H1 (cell line): ENCODE data around the gene SERPING1. TPM values are rescaled to one million over a fixed set of nuclear protein-coding genes. Genes with fewer than 3 reads are reported as not detected.

Experiments
- CTCF ChIA-PET: fragments of 300-600 bp; sonication (Branson Sonifier 250); formaldehyde crosslinking; loops from one replicate; lab custom pipeline; 2021; ENCODE audit not compliant: partially characterized antibody; lab: Charles Lee
- POLR2A ChIA-PET: fragments of 300-600 bp; sonication (Branson Sonifier 250); formaldehyde crosslinking; loops from one replicate; lab custom pipeline; 2021; ENCODE audit warnings: inconsistent platforms; ENCODE audit not compliant: partially characterized antibody; lab: Charles Lee
- DNase-seq, 2 experiments: peaks; one replicate each; pipeline versions ENCODE4 v3.0.0 to v3.0.0-alpha.2; 2010 to 2022; ENCODE audit warnings: low spot score in 2 of 2, low read depth in 1 of 2, mixed read lengths in 1 of 2
- FAIRE-seq: peaks from 2 replicates; lab custom pipeline; 2011; peaks lifted over from hg19 to GRCh38; lab: Jason Lieb, UNC
- H2AFZ ChIP-seq: 2 replicates; pipeline ENCODE4 v1.8.1; 2012; ENCODE audit warnings: low read length, inconsistent platforms
- H2AK5ac ChIP-seq: 2 replicates; pipeline ENCODE4 v1.6.1; 2013; ENCODE audit warnings: low read depth, low read length
- H2BK120ac ChIP-seq: replicated peaks from 2 replicates; pipeline ENCODE3; 2013; ENCODE audit warnings: low read depth, low read length, inconsistent platforms
- H2BK12ac ChIP-seq: 2 replicates; pipeline ENCODE4 v1.6.1; 2013; ENCODE audit warnings: low read depth, low read length
- H2BK15ac ChIP-seq: 2 replicates; pipeline ENCODE4 v1.6.1; 2013; ENCODE audit warnings: low read length
- H2BK20ac ChIP-seq: 2 replicates; pipeline ENCODE4 v1.6.1; 2013; ENCODE audit warnings: low read length
- H2BK5ac ChIP-seq: 2 replicates; pipeline ENCODE4 v1.6.1; 2013; ENCODE audit warnings: low read depth, low read length
- H3K14ac ChIP-seq: 2 replicates; pipeline ENCODE4 v1.6.1; 2013; ENCODE audit warnings: inconsistent platforms; ENCODE audit not compliant: insufficient read length
- H3K18ac ChIP-seq: 2 replicates; pipeline ENCODE4 v1.6.1; 2013; ENCODE audit warnings: low read length; ENCODE audit errors: extremely low read depth
- H3K23ac ChIP-seq: 2 replicates; pipeline ENCODE4 v1.6.1; 2013; ENCODE audit warnings: inconsistent platforms; ENCODE audit not compliant: insufficient read length
- H3K23me2 ChIP-seq: 2 replicates; pipeline ENCODE4 v1.6.1; 2013; ENCODE audit warnings: low read depth, low read length
- H3K27ac ChIP-seq: 2 replicates; pipeline ENCODE4 v1.6.1; 2011; ENCODE audit warnings: low read depth, low read length, inconsistent platforms
- H3K27me3 ChIP-seq, 4 experiments: replicated peaks in 1 of 4; 1 replicate in 1 of 4; 2 replicates in 3 of 4; pipeline versions ENCODE4 v1.6.1 to v1.8.1; 2011 to 2013; ENCODE audit warnings: low read length in 3 of 4, mild to moderate bottlenecking in 3 of 4, inconsistent platforms in 2 of 4, mixed read lengths in 2 of 4, moderate library complexity in 1 of 4; ENCODE audit not compliant: control insufficient read depth in 3 of 4, insufficient read depth in 3 of 4; ENCODE audit errors: extremely low read depth in 1 of 4
- H3K36me3 ChIP-seq, 4 experiments: 2 replicates each; pipeline versions ENCODE4 v1.6.1 to v1.8.1; 2011 to 2013; ENCODE audit warnings: mild to moderate bottlenecking in 4 of 4, low read length in 3 of 4, moderate library complexity in 2 of 4, control low read depth in 1 of 4, inconsistent platforms in 1 of 4; ENCODE audit not compliant: insufficient read depth in 4 of 4, control insufficient read depth in 2 of 4
- H3K4ac ChIP-seq: replicated peaks from 2 replicates; pipeline ENCODE3; 2013; ENCODE audit warnings: low read length, low read depth, mixed read lengths, inconsistent platforms; ENCODE audit not compliant: insufficient read length
- H3K4me1 ChIP-seq, 4 experiments: replicated peaks in 1 of 4; 1 replicate in 1 of 4; 2 replicates in 3 of 4; pipeline versions ENCODE4 v1.6.1 to v1.8.1; 2011 to 2013; ENCODE audit warnings: low read length in 3 of 4, inconsistent platforms in 2 of 4, mixed read lengths in 1 of 4; ENCODE audit not compliant: insufficient read depth in 4 of 4, control insufficient read depth in 3 of 4
- H3K4me2 ChIP-seq, 2 experiments: 2 replicates each; pipeline versions ENCODE4 v1.6.1 to v1.8.1; 2011 to 2013; ENCODE audit warnings: low read depth in 2 of 2, low read length in 2 of 2, control low read depth in 1 of 2, inconsistent platforms in 1 of 2, mild to moderate bottlenecking in 1 of 2; ENCODE audit not compliant: insufficient read depth in 1 of 2
- H3K4me3 ChIP-seq, 4 experiments: fragments of 200-600, 300-600 bp in 1 of 4; sonication (generic), shearing (Covaris generic), sonication (Bioruptor Twin) in 1 of 4; 2 replicates each; pipeline versions ENCODE4 v1.5.1 to v1.8.1; 2011 to 2016; ENCODE audit warnings: low read length in 4 of 4, low read depth in 3 of 4, control low read depth in 2 of 4, inconsistent platforms in 2 of 4, mild to moderate bottlenecking in 2 of 4, mixed read lengths in 1 of 4, moderate library complexity in 1 of 4; ENCODE audit not compliant: insufficient read depth in 2 of 4; ENCODE audit errors: extremely low read depth in 1 of 4
- H3K56ac ChIP-seq: replicated peaks from 2 replicates; pipeline ENCODE3; 2013; ENCODE audit warnings: low read depth, mild to moderate bottlenecking, mixed read lengths, low read length, inconsistent platforms; ENCODE audit not compliant: insufficient read length
- H3K79me1 ChIP-seq: 2 replicates; pipeline ENCODE4 v1.6.1; 2013; ENCODE audit warnings: low read depth, low read length, control low read depth
- H3K79me2 ChIP-seq, 2 experiments: 2 replicates each; pipeline versions ENCODE4 v1.6.1 to v1.8.1; 2012 to 2013; ENCODE audit warnings: low read length in 2 of 2, mild to moderate bottlenecking in 2 of 2, inconsistent platforms in 1 of 2; ENCODE audit not compliant: insufficient read depth in 2 of 2, control insufficient read depth in 1 of 2
- H3K9ac ChIP-seq, 4 experiments: replicated peaks in 1 of 4; 1 replicate in 1 of 4; 2 replicates in 3 of 4; pipeline versions ENCODE4 v1.6.1 to v1.8.1; 2011 to 2013; ENCODE audit warnings: low read depth in 3 of 4, low read length in 3 of 4, control low read depth in 2 of 4, mild to moderate bottlenecking in 2 of 4, moderate library complexity in 2 of 4, inconsistent platforms in 1 of 4; ENCODE audit errors: extremely low read depth in 1 of 4
- H3K9me3 ChIP-seq, 2 experiments: 2 replicates each; pipeline versions ENCODE4 v1.6.1 to v1.8.1; 2012 to 2013; ENCODE audit warnings: mild to moderate bottlenecking in 2 of 2, moderate library complexity in 2 of 2, control low read depth in 1 of 2, inconsistent platforms in 1 of 2, low read depth in 1 of 2, low read length in 1 of 2, mixed read lengths in 1 of 2; ENCODE audit not compliant: insufficient read depth in 2 of 2
- H4K20me1 ChIP-seq, 2 experiments: replicated peaks in 1 of 2; 2 replicates each; pipeline versions ENCODE3 to v1.8.1; 2011 to 2013; ENCODE audit warnings: inconsistent platforms in 2 of 2, low read length in 2 of 2, mild to moderate bottlenecking in 1 of 2; ENCODE audit not compliant: insufficient read depth in 2 of 2, control insufficient read depth in 1 of 2
- H4K5ac ChIP-seq: 2 replicates; pipeline ENCODE4 v1.6.1; 2013; ENCODE audit warnings: low read length, low read depth, mixed read lengths, inconsistent platforms; ENCODE audit not compliant: insufficient read length
- H4K8ac ChIP-seq: 2 replicates; pipeline ENCODE4 v1.8.0; 2013; ENCODE audit warnings: mild to moderate bottlenecking, moderate library complexity, low read length, inconsistent platforms; ENCODE audit not compliant: insufficient read depth; ENCODE audit errors: extremely low read depth
- H4K91ac ChIP-seq: replicated peaks from 2 replicates; pipeline ENCODE3; 2013; ENCODE audit warnings: low read length, mixed read lengths, inconsistent platforms; ENCODE audit not compliant: insufficient read length
- CEBPB ChIP-seq: IDR thresholded peaks from 2 replicates; pipeline ENCODE4 v1.6.1; 2012; ENCODE audit warnings: low read depth, low read length
- CHD2 ChIP-seq: IDR thresholded peaks from 2 replicates; pipeline ENCODE4 v1.6.1; 2012; ENCODE audit warnings: low read length, improper control_type of control experiment
- GTF2F1 ChIP-seq: IDR thresholded peaks from 2 replicates; pipeline ENCODE4 v1.6.1; 2012; ENCODE audit warnings: low read depth, low read length, improper control_type of control experiment, borderline replicate concordance
- JUN ChIP-seq: IDR thresholded peaks from 2 replicates; pipeline ENCODE4 v1.6.1; 2011; ENCODE audit warnings: low read depth, mild to moderate bottlenecking, improper control_type of control experiment, low read length
- NANOG ChIP-seq: IDR thresholded peaks from 2 replicates; pipeline ENCODE4 v1.6.1; 2011; ENCODE audit warnings: low read length, low read depth, mild to moderate bottlenecking, inconsistent platforms; ENCODE audit not compliant: insufficient read depth, poor library complexity, severe bottlenecking
- RXRA ChIP-seq: IDR thresholded peaks from 2 replicates; pipeline ENCODE4 v1.6.1; 2011; ENCODE audit warnings: low read depth, mild to moderate bottlenecking, low read length, moderate library complexity; ENCODE audit not compliant: insufficient read depth
- SP2 ChIP-seq: IDR thresholded peaks from 2 replicates; pipeline ENCODE4 v1.6.1; 2012; ENCODE audit warnings: mild to moderate bottlenecking, low read length, inconsistent platforms
- SUZ12 ChIP-seq: fragments of 200-600 bp; sonication (generic); IDR thresholded peaks from 2 replicates; pipeline ENCODE4 v1.6.1; 2012; ENCODE audit warnings: mild to moderate bottlenecking, inconsistent platforms, low read length, moderate library complexity, mixed read lengths
- TBP ChIP-seq: IDR thresholded peaks from 2 replicates; pipeline ENCODE4 v1.6.1; 2011; ENCODE audit warnings: low read depth, low read length, improper control_type of control experiment
- WGBS, 2 experiments: shearing (Covaris generic) in 1 of 2; methylation state at CpG; one replicate each; pipeline versions ENCODE4 v1.1.6 to v1.1.7; 2013 to 2015; ENCODE audit warnings: low lambda C conversion rate in 2 of 2, mixed read lengths in 2 of 2, inconsistent platforms in 1 of 2, low coverage in 1 of 2, missing lambda C conversion rate in 1 of 2; ENCODE audit not compliant: insufficient replicate concordance in 2 of 2, insufficient coverage in 1 of 2, insufficient read length in 1 of 2; ENCODE audit errors: extremely low coverage in 1 of 2, missing lambda C conversion rate in 1 of 2; 5-methylcytosine and 5-hydroxymethylcytosine counted together
- polyA plus RNA-seq, 7 experiments: library from polyadenylated mRNA; depleted of rRNA in 3 of 7; stranded (reverse) in 5 of 7; unstranded in 2 of 7; fragments of >200 nt in 5 of 7; fragments of 200-250 nt in 2 of 7; gene quantifications; 1 replicate in 5 of 7; 2 replicates in 1 of 7; 4 replicates in 1 of 7; pipeline versions ENCODE4 v1.2.1 to v1.2.3, GENCODE V29; 2011 to 2013; ENCODE audit warnings: missing spikeins in 2 of 7, mixed read lengths in 2 of 7
- total RNA-seq: library from RNA; stranded (reverse); fragmentation: NEBNext Ultra II Directional; extraction: Animal tissue kit (Norgen Biotek cat#: 25700); gene quantifications from 2 replicates; pipeline ENCODE4 v1.2.1, GENCODE V29; 2021
- TF ChIP-seq, protein P1 (sequence below): IDR thresholded peaks from 2 replicates; pipeline ENCODE4 v1.6.1; 2012; ENCODE audit warnings: inconsistent platforms
- TF ChIP-seq, protein P2 (sequence below), 3 experiments: IDR thresholded peaks; 1 replicate in 2 of 3; 2 replicates in 1 of 3; pipeline versions ENCODE4 v1.5.1 to v1.6.1; 2011; ENCODE audit warnings: low read length in 3 of 3, mild to moderate bottlenecking in 3 of 3, inconsistent platforms in 2 of 3, low read depth in 1 of 3, moderate library complexity in 1 of 3; ENCODE audit not compliant: insufficient read depth in 1 of 3; ENCODE audit errors: control extremely low read depth in 1 of 3

SERPING1 gene
- total and polyA plus RNA-seq, 2 of the 8 experiments (the other 6 are each of a cell fraction or from before 2014, with no cell fraction given), result 50.9 to 54.8 TPM

DNA sequence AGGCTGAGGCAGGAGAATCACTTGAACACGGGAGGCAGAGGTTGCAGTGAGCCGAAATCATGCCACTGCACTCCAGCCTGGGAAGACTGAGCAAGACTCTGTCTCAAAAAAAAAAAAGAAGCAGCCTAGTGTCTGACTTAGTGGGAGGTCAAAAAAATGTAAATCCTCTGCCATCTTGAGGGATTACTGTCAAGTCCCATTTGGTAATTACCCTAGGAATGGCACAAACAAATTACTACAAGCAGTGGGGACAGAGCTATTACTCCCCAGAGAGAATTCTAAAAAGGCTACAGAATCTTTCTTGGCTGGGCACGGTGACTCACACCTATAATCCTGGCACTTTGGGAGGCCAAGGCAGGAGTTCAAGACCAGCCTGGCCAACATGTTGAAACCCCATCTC is 3.8 kb downstream of the SERPING1 start:
- Histone ChIP-seq H4K20me1 (no peaks in the 10 kb centered on the region), H3K4ac (no peak overlapping the region), H3K27me3 (no peaks in the 10 kb centered on the region), H3K36me3 (peaks cover 0 to 6% (median 0%) of the 10 kb centered on the region in 4 experiments; a peak in 2 of 8 replicates), H3K23ac (no peak overlapping the region), H3K14ac (no peak overlapping the region), H2AK5ac (no peak overlapping the region), H3K9me3 (no peaks in the 10 kb centered on the region), H2BK5ac (no peak overlapping the region), H3K4me1 (peaks cover 7 to 16% (median 11%) of the 10 kb centered on the region in 4 experiments), H3K79me2 (no peaks in the 10 kb centered on the region; a peak in 3 of 4 replicates), H2AFZ (no peak overlapping the region), H3K79me1 (no peaks in the 10 kb centered on the region), H3K18ac (no peak overlapping the region), H4K91ac (no peak overlapping the region), H3K4me3 (no peak overlapping the region), H3K27ac (no peak overlapping the region), H3K4me2 (no peak overlapping the region), H3K23me2 (peaks cover 7% of the 10 kb centered on the region), H2BK15ac (no peak overlapping the region), H3K56ac (no peak overlapping the region), H2BK12ac (no peak overlapping the region), H2BK20ac (no peak overlapping the region), H2BK120ac (no peak overlapping the region), H3K9ac (no peak overlapping the region), H4K8ac (no peak overlapping the region), H4K5ac (no peak overlapping the region)
- DNase-seq (no peak), FAIRE-seq (no peak)
- WGBS, 2 experiments, result 94% methylated on average over 3 of the region's 3 CpGs; no CpG with 5 or more reads in 1 of the 2 experiments
- ChIA-PET POLR2A (interaction anchor here (8.0 to 51.1 kb wide), 2 partner anchors 32 to 43 kb away, joined by 66 to 1546 read pairs; partner anchors contain the start of genes CLP1, UBE2L6 and YPEL4), CTCF (interaction anchor here (0.8 to 20.2 kb wide), 7 partner anchors 10 to 119 kb away, joined by 3 to 286 read pairs (median 3); partner anchors contain the start of gene UBE2L6)
- TF ChIP-seq GTF2F1, result no peak
- TF ChIP-seq, protein P1, sequence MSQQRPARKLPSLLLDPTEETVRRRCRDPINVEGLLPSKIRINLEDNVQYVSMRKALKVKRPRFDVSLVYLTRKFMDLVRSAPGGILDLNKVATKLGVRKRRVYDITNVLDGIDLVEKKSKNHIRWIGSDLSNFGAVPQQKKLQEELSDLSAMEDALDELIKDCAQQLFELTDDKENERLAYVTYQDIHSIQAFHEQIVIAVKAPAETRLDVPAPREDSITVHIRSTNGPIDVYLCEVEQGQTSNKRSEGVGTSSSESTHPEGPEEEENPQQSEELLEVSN, result no peak
- TF ChIP-seq SUZ12, result no peak
- TF ChIP-seq NANOG, result no peak
- no peak for TF ChIP-seq TBP
- TF ChIP-seq CHD2, result no peak
- TF ChIP-seq JUN, result no peak
- no peak for TF ChIP-seq CEBPB
- TF ChIP-seq, protein P2, sequence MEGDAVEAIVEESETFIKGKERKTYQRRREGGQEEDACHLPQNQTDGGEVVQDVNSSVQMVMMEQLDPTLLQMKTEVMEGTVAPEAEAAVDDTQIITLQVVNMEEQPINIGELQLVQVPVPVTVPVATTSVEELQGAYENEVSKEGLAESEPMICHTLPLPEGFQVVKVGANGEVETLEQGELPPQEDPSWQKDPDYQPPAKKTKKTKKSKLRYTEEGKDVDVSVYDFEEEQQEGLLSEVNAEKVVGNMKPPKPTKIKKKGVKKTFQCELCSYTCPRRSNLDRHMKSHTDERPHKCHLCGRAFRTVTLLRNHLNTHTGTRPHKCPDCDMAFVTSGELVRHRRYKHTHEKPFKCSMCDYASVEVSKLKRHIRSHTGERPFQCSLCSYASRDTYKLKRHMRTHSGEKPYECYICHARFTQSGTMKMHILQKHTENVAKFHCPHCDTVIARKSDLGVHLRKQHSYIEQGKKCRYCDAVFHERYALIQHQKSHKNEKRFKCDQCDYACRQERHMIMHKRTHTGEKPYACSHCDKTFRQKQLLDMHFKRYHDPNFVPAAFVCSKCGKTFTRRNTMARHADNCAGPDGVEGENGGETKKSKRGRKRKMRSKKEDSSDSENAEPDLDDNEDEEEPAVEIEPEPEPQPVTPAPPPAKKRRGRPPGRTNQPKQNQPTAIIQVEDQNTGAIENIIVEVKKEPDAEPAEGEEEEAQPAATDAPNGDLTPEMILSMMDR (IDR thresholded peaks at IDR 0.05; ENCODE audit: control extremely low read depth in 1 of 3, insufficient read depth in 1 of 3, low read depth in 1 of 3, low read length in 3 of 3), result no peak
- no peak for TF ChIP-seq SP2
- no peak for TF ChIP-seq RXRA
